Mesenchymal stem cell (in vitro differentiated cells and primary cell): Measurements from ENCODE around the gene DENND5A. TPM values are rescaled to one million over a fixed set of nuclear protein-coding genes. Genes with fewer than 3 reads are reported as not detected.

Experiments
- DNase-seq: peaks from one replicate; pipeline ENCODE4 v3.0.0-alpha.2; 2013
- H2AFZ ChIP-seq: one replicate; pipeline ENCODE4 v1.6.1; 2013; ENCODE audit warnings: low read depth, mild to moderate bottlenecking, control low read depth, inconsistent platforms, low read length, moderate library complexity
- H2AK5ac ChIP-seq: 2 replicates; pipeline ENCODE4 v1.6.1; 2013; ENCODE audit warnings: low read length, moderate library complexity, mild to moderate bottlenecking, inconsistent platforms; ENCODE audit not compliant: severe bottlenecking
- H2BK120ac ChIP-seq: one replicate; pipeline ENCODE4 v1.6.1; 2013; ENCODE audit warnings: low read depth, mild to moderate bottlenecking, inconsistent platforms, low read length, moderate library complexity
- H2BK12ac ChIP-seq, 2 experiments: one replicate each; pipeline ENCODE4 v1.6.1; 2013; ENCODE audit warnings: inconsistent platforms in 2 of 2, low read length in 2 of 2, mild to moderate bottlenecking in 2 of 2, moderate library complexity in 2 of 2, control low read depth in 1 of 2
- H2BK15ac ChIP-seq: one replicate; pipeline ENCODE4 v1.6.1; 2013; ENCODE audit warnings: mild to moderate bottlenecking, low read depth, inconsistent platforms; ENCODE audit not compliant: poor library complexity, severe bottlenecking
- H2BK5ac ChIP-seq: 2 replicates; pipeline ENCODE4 v1.6.1; 2013; ENCODE audit warnings: low read depth, mild to moderate bottlenecking, low read length, control low read depth, inconsistent platforms; ENCODE audit not compliant: poor library complexity, severe bottlenecking
- H3K14ac ChIP-seq, 2 experiments: one replicate each; pipeline ENCODE4 v1.6.1; 2013; ENCODE audit warnings: inconsistent platforms in 2 of 2, low read length in 2 of 2, control low read depth in 1 of 2, mild to moderate bottlenecking in 1 of 2, moderate library complexity in 1 of 2
- H3K18ac ChIP-seq, 2 experiments: one replicate each; pipeline ENCODE4 v1.6.1; 2013; ENCODE audit warnings: inconsistent platforms in 2 of 2, low read length in 2 of 2, control low read depth in 1 of 2, low read depth in 1 of 2, mild to moderate bottlenecking in 1 of 2
- H3K23ac ChIP-seq, 2 experiments: one replicate each; pipeline ENCODE4 v1.6.1; 2013; ENCODE audit warnings: inconsistent platforms in 2 of 2, low read length in 2 of 2, mild to moderate bottlenecking in 2 of 2, moderate library complexity in 2 of 2, control low read depth in 1 of 2
- H3K27ac ChIP-seq: 2 replicates; pipeline ENCODE4 v1.5.1; 2013; ENCODE audit warnings: mild to moderate bottlenecking, moderate library complexity, low read length, control low read depth, inconsistent platforms; ENCODE audit not compliant: poor library complexity, severe bottlenecking
- H3K27me3 ChIP-seq, 2 experiments: 2 replicates each; pipeline versions ENCODE4 v1.6.1 to v1.7.0; 2013; ENCODE audit warnings: low read length in 2 of 2, mild to moderate bottlenecking in 2 of 2, moderate library complexity in 2 of 2, control low read depth in 1 of 2, inconsistent platforms in 1 of 2; ENCODE audit not compliant: control insufficient read depth in 1 of 2, insufficient read depth in 1 of 2
- H3K36me3 ChIP-seq, 2 experiments: 2 replicates each; pipeline versions ENCODE4 v1.6.1 to v1.7.0; 2013; ENCODE audit warnings: low read length in 2 of 2, control low read depth in 1 of 2, inconsistent platforms in 1 of 2, low read depth in 1 of 2, mild to moderate bottlenecking in 1 of 2; ENCODE audit not compliant: insufficient read depth in 2 of 2, control insufficient read depth in 1 of 2
- H3K4ac ChIP-seq, 2 experiments: one replicate each; pipeline ENCODE4 v1.6.1; 2013; ENCODE audit warnings: inconsistent platforms in 2 of 2, low read length in 2 of 2, mild to moderate bottlenecking in 2 of 2, moderate library complexity in 2 of 2, control low read depth in 1 of 2, low read depth in 1 of 2
- H3K4me1 ChIP-seq: 2 replicates; pipeline ENCODE4 v1.6.1; 2013; ENCODE audit warnings: low read depth, low read length, control low read depth; ENCODE audit not compliant: control insufficient read depth, insufficient read depth
- H3K4me2 ChIP-seq: 2 replicates; pipeline ENCODE4 v1.6.1; 2013; ENCODE audit warnings: low read length, mild to moderate bottlenecking, inconsistent platforms; ENCODE audit not compliant: poor library complexity, severe bottlenecking
- H3K4me3 ChIP-seq, 2 experiments: 2 replicates each; pipeline versions ENCODE4 v1.5.1 to v1.7.0; 2013; ENCODE audit warnings: low read length in 2 of 2, mild to moderate bottlenecking in 2 of 2, control low read depth in 1 of 2, low read depth in 1 of 2; ENCODE audit not compliant: insufficient read depth in 1 of 2
- H3K79me1 ChIP-seq: replicated peaks from 2 replicates; pipeline ENCODE4 v1.6.1; 2013; ENCODE audit warnings: mild to moderate bottlenecking, control low read depth, low read length, inconsistent platforms; ENCODE audit not compliant: poor library complexity, severe bottlenecking
- H3K9ac ChIP-seq: 2 replicates; pipeline ENCODE4 v1.7.0; 2013; ENCODE audit warnings: mild to moderate bottlenecking, low read length, moderate library complexity
- H3K9me3 ChIP-seq: 2 replicates; pipeline ENCODE4 v1.7.0; 2013; ENCODE audit warnings: mild to moderate bottlenecking, low read length; ENCODE audit not compliant: control insufficient read depth
- H4K8ac ChIP-seq: one replicate; pipeline ENCODE4 v1.6.1; 2013; ENCODE audit warnings: inconsistent platforms, mild to moderate bottlenecking, low read length, moderate library complexity
- H4K91ac ChIP-seq: one replicate; pipeline ENCODE4 v1.6.1; 2013; ENCODE audit warnings: mild to moderate bottlenecking, low read length, inconsistent platforms
- WGBS: methylation state at CpG from one replicate; pipeline ENCODE4 v1.1.7; 2013; ENCODE audit warnings: mixed read lengths; 5-methylcytosine and 5-hydroxymethylcytosine counted together
- polyA plus RNA-seq, 2 experiments: library from polyadenylated mRNA; stranded (reverse); fragments of 200-250 nt; gene quantifications; one replicate each; pipeline ENCODE4 v1.2.3, GENCODE V29; 2013

Gene DENND5A
- polyA plus RNA-seq (2013, experiment 1 of 2) = 55.3 TPM
- polyA plus RNA-seq (2013, experiment 2 of 2) = 56.6 TPM

DNA sequence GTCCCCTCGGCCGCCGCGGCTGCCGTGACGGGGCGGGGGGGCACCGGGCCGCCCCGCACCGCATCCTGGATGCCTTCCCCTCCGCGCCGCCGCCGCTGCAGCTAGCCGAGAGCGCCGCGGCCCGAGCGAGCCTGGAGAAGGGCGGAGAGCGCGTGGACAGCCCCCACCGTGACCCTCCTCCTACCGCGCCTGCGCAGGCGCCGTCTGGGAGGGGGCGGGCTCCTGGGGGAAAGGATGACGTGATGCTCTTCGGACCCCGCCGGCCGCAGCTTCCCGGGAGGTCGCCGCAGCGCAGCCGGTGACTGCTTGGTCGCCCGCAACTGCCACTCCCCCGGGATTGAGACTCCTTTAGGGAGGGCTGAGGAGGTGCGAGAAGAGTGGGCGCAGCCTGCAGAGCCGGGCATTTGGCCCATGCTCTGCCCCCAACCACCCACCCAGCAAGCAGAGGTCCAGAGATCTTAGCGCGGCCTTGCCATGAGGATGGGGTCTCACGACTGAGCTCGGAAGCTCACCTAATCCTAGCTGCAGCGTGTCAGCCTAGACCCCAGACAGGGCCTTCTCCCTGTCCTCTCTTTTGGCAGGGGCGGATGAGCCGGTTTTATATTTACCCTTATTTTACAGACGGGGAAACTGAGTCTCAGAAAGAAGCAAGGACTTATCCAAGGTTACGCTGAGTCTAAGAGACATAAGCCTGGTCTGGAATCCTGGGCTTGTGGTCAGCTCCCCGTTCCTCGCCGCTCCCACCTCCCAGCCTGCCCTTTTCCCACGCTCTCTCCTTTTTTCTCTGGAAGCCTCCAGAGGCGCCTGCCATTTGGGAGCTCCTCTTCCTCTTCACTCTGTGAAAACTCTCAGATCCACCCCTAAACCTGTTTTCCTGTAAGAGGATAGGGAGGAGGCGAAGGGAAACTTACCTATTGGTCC, at the start of gene DENND5A:
DENND5A (minus strand) TSS at position 140 of the 921 bp plus-strand sequence. CDS start 281 bp downstream, outside the sequence.
- Histone ChIP-seq H3K4ac (peak within 1 kb of the TSS; percentile 88 to 92), H3K9ac (peak within 1 kb of the TSS; percentile 99), H2BK5ac (peak within 1 kb of the TSS; percentile 37), H3K36me3 (no peaks in the 10 kb centered on the region), H4K91ac (peak within 1 kb of the TSS; percentile 85), H2BK12ac (peak within 1 kb of the TSS; percentile 38 to 67), H3K4me2 (peak within 1 kb of the TSS; percentile 99), H2BK120ac (peak within 1 kb of the TSS; percentile 86), H3K27ac (peak within 1 kb of the TSS; percentile 45), H3K14ac (peak within 1 kb of the TSS; percentile 69 to 98), H3K27me3 (no peaks in the 10 kb centered on the region), H2AFZ (peak within 1 kb of the TSS; percentile 79), H2BK15ac (peak within 1 kb of the TSS; percentile 94), H3K79me1 (no peaks in the 10 kb centered on the region), H3K18ac (peak within 1 kb of the TSS; percentile 92 to 97), H3K9me3 (no peaks in the 10 kb centered on the region), H3K4me3 (peak within 1 kb of the TSS; percentile 91 to 94), H4K8ac (peak within 1 kb of the TSS; percentile 94), H3K4me1 (peaks cover 17% of the 10 kb centered on the region), H2AK5ac (peak within 1 kb of the TSS; percentile 21), H3K23ac (peak within 1 kb of the TSS in 1 of 2 experiments; percentile 23)
- WGBS = 5% methylated on average over 36 of the region's 63 CpGs
- DNase-seq = peak; percentile 92

DNA sequence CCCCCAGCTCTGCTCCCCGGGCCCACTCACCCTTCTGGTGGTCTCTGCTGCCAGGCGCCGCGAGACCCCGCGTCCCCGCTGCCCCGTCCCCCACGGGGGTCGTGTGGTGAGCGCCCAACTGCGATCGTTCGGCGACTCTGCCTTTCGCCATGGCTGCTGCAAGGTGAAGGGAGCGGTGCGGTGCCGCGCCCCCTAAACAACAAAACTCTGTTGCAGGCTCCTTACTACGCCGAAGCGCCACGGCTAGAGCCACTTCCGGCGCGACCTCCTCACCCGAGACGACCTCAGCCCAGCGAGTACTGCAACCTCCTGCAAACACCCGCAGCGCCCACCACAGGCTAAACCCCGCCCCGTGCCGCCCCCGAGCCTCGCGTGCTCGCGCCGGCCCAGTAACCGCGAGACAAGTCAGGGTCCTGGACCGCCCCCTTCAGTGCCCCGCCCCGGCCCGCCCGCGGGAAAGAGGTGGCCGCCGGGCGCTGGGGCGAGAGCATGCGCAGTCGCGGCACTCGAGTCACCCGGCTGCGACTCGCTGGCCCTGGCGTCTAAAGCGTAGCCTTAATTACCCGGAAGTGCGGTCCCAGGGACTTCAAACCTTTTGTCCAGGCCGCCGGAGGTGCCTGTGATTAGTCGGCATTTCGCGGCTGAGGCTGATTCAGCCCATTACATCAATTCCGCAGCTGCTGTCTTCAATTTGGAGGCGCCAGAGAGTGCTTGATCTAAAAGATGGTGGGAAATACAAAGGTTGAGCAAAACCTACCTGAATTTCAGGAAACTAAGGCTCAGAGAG, 49.3 kb upstream of the DENND5A start, which contains the start of gene TMEM41B:
TMEM41B (minus strand) TSS at position 303 of the 787 bp plus-strand sequence; CDS start at position 151, 152 bp downstream.
- Histone ChIP-seq H2AK5ac (peak within 1 kb of the TSS; percentile 86), H3K9ac (peak within 1 kb of the TSS; percentile 94), H3K4me1 (peaks cover 6% of the 10 kb centered on the region), H2AFZ (peak within 1 kb of the TSS; percentile 91), H3K36me3 (no peaks in the 10 kb centered on the region), H2BK12ac (peak within 1 kb of the TSS; percentile 38 to 95), H2BK120ac (peak within 1 kb of the TSS; percentile 78), H3K4ac (peak within 1 kb of the TSS; percentile 90 to 94), H3K27me3 (no peaks in the 10 kb centered on the region), H3K14ac (peak within 1 kb of the TSS in 1 of 2 experiments; percentile 97), H2BK15ac (peak within 1 kb of the TSS; percentile 97), H3K18ac (peak within 1 kb of the TSS; percentile 88 to 97), H4K91ac (peak within 1 kb of the TSS; percentile 87), H4K8ac (peak within 1 kb of the TSS; percentile 96), H3K23ac (peak within 1 kb of the TSS in 1 of 2 experiments; percentile 93), H3K4me2 (peak within 1 kb of the TSS; percentile 67), H2BK5ac (peak within 1 kb of the TSS; percentile 87), H3K4me3 (peak within 1 kb of the TSS; percentile 90 to 97), H3K9me3 (no peaks in the 10 kb centered on the region), H3K79me1 (no peaks in the 10 kb centered on the region), H3K27ac (peak within 1 kb of the TSS; percentile 89)
- peak; percentile 99 for DNase-seq
- WGBS = under 1% methylated on average over 59 of the region's 71 CpGs

DNA sequence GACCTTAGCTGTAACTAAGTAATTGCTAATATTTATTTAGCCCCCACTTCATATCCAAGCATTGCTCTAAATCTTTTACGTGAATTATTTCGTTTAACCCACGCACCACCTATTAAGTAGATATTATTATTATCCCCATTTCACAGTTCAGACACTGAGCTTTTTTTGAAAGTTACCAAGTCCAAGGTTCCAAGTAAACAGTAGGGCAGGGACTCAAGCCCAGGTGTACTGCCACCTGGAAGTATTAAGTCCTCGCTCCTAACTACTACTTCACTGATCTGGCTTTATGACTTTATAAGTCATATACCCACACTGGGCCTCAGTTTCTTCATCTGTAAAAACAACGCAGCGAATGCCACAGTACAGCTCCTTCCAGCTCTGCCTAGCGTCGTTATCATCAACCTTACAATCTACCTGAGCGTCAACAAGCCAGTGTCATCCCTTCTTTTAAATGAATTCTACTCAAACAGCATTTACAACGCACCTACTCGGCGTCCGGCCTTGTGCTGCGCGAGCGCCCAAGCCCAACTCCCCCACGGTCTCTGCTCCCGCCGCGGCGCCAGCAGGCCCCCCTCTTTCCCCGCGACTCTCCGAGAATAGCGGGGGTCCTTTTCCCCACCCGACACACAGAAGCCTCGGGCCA, 48.6 kb upstream of the DENND5A start:
- H3K23ac ChIP-seq = peak overlapping the region in 1 of 2 experiments; percentile 93
- H3K9me3 ChIP-seq = no peaks in the 10 kb centered on the region
- peak overlapping the region; percentile 91 for H2AFZ ChIP-seq
- WGBS = under 1% methylated on average over 27 of the region's 27 CpGs
- peaks cover 6% of the 10 kb centered on the region for H3K4me1 ChIP-seq
- H3K27ac ChIP-seq = no peak overlapping the region
- peak overlapping the region in 1 of 2 experiments; percentile 97 for H3K14ac ChIP-seq
- H4K8ac ChIP-seq = peak overlapping the region; percentile 73
- H3K27me3 ChIP-seq = no peaks in the 10 kb centered on the region
- no peaks in the 10 kb centered on the region for H3K36me3 ChIP-seq
- DNase-seq = peak; percentile 48
- H2BK12ac ChIP-seq = peak overlapping the region in 1 of 2 experiments; percentile 95
- peak overlapping the region; percentile 94 for H3K9ac ChIP-seq
- H3K4ac ChIP-seq = peak overlapping the region; percentile 89 to 94
- peak overlapping the region; percentile 97 for H2BK15ac ChIP-seq
- peak overlapping the region; percentile 59 for H4K91ac ChIP-seq
- peak overlapping the region; percentile 90 to 97 for H3K4me3 ChIP-seq
- H3K4me2 ChIP-seq = peak overlapping the region; percentile 67
- H2AK5ac ChIP-seq = no peak overlapping the region
- peak overlapping the region; percentile 87 for H2BK5ac ChIP-seq
- peak overlapping the region; percentile 78 for H2BK120ac ChIP-seq
- peak overlapping the region; percentile 81 to 97 for H3K18ac ChIP-seq
- H3K79me1 ChIP-seq = peaks cover 2% of the 10 kb centered on the region
